ENCODE measurements around the gene GRPEL2. TPM values are rescaled to one million over a fixed set of nuclear protein-coding genes. Genes with fewer than 3 reads are reported as not detected.
A peak's percentile ranks its signal among the peaks of the same experiment; 100 is the strongest.

Gene GRPEL2
- total RNA-seq, 1 experiment from 2014 or later, result 47.3 TPM

- Histone ChIP-seq H4K8ac (replicated peaks; ENCODE audit: insufficient read length, low read depth, low read length) (no peak overlapping the region), H2AFZ (ENCODE audit: low read length) (no peak overlapping the region), H3K4me2 (ENCODE audit: insufficient read depth, insufficient read length, low read length) (no peak overlapping the region), H3K9me3 (ENCODE audit: control insufficient read depth, low read depth, low read length) (no peaks in the 10 kb centered on the region), H3K4ac (ENCODE audit: low read depth, low read length) (no peak overlapping the region), H4K20me1 (ENCODE audit: control insufficient read depth, insufficient read depth, insufficient read length) (no peaks in the 10 kb centered on the region), H3K79me1 (ENCODE audit: insufficient read depth, low read depth, low read length, poor library complexity, severe bottlenecking) (no peaks in the 10 kb centered on the region), H2BK120ac (ENCODE audit: low read depth, low read length, poor library complexity, severe bottlenecking) (no peak overlapping the region), H3T11ph (ENCODE audit: low read length) (no peak overlapping the region), H3K23me2 (ENCODE audit: insufficient read length, low read depth, low read length, poor library complexity, severe bottlenecking) (peaks cover 3% of the 10 kb centered on the region), H3K27ac (ENCODE audit: insufficient read length, low read depth, low read length) (no peak overlapping the region), H3K18ac (ENCODE audit: insufficient read length, low read depth, low read length) (peak overlapping the region; percentile 56), H2BK20ac (ENCODE audit: low read depth, low read length, poor library complexity, severe bottlenecking) (no peak overlapping the region), H3K14ac (ENCODE audit: insufficient read depth, low read length) (peak overlapping the region; percentile 79), H4K91ac (ENCODE audit: insufficient read length, low read depth, low read length) (no peak overlapping the region), H3K4me1 (ENCODE audit: insufficient read depth, low read length) (no peaks in the 10 kb centered on the region), H2AK5ac (ENCODE audit: insufficient read length, low read length) (no peak overlapping the region), H3K56ac (ENCODE audit: insufficient read length, low read depth, low read length) (no peak overlapping the region), H3K27me3 (ENCODE audit: insufficient read depth, low read length) (no peaks in the 10 kb centered on the region), H2BK5ac (ENCODE audit: insufficient read length, low read length) (no peak overlapping the region), H4K5ac (ENCODE audit: insufficient read length, low read depth, low read length) (peak overlapping the region; percentile 94), H2BK12ac (ENCODE audit: insufficient read length, low read depth, low read length) (no peak overlapping the region), H3K9ac (ENCODE audit: extremely low read depth, insufficient read length, low read length) (no peak overlapping the region), H3K23ac (ENCODE audit: insufficient read length, low read depth, low read length) (no peak overlapping the region), H3K79me2 (ENCODE audit: insufficient read depth, low read length) (no peaks in the 10 kb centered on the region), H2BK15ac (ENCODE audit: low read depth, low read length) (0 out of 2 replicates have a peak overlapping the region, but pooled peaks have one; percentile 5)
- H3K4me3 Mint-ChIP-seq, result no peak overlapping the region
- H3K36me3 Mint-ChIP-seq (ENCODE audit: insufficient read depth in 1 of 3, low read depth in 3 of 3), result no peaks in the 10 kb centered on the region
- H3K4me1 Mint-ChIP-seq, result peaks cover 3 to 6% of the 10 kb centered on the region in 2 experiments
- peak; percentile 81 for TF ChIP-seq CTCF (conservative IDR thresholded peaks at IDR 0.05)
- H3K27ac Mint-ChIP-seq, result peak overlapping the region in 1 of 3 experiments; percentile 86; a peak in 1 of 7 replicates
- DNase-seq, result no peak
- WGBS (ENCODE audit: extremely low coverage, insufficient read length, low lambda C conversion rate), result no CpG with 5 or more reads among the region's 14 CpGs
- H3K27me3 Mint-ChIP-seq (ENCODE audit: low read depth), result no peaks in the 10 kb centered on the region; the same call in none of the 2 replicates
- H3K9me3 Mint-ChIP-seq, result no peaks in the 10 kb centered on the region
These were observed 27.8 kb upstream of the GRPEL2 start for GRCh38 chr5:149317281-149318048.

All from H9 (cell line).